8988T (cell line): ENCODE results near the gene PNCK.

Experiments
- DNase-seq: peaks from one replicate; pipeline ENCODE4 v3.0.0; 2011

The PNCK gene

DNA sequence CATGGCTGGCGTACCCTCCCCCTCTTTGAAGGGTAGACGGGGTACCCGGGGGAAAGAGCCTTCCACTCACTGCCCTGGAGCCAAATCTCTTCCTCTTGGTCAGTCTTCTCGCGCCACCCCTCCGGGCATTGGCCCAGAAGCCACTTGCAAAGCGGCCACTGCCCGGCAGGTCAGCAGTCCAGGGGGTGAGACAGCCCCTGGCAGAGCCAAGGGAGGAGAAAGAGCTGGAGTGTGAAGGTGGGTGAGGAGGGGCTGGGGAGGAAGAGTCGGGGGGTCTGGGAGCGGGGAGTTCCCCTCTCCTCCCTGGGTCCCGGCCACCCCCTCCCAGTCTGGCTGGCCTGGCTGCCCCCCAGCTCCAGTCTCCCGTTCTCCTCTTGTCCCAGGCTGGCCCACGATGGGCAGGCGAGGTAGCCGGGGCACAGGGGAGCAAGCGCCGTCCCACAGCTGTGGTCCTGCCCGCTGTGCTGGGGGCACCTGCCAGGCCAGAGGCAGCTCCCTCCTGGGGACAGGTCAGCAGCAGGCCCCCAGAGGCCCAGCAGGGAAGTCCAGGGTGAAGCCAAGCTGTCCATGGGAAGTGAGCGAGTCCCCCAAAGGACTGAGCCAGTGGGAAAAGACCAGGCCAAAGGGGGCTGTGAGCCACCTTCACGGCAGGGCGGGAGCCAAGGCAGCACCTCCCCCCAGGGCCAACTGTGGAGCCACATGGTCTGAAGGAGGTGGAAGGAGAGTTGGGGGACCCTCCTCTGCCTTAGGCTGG lies 48.2 kb downstream of the PNCK start:
- DNase-seq, result no peak

GRCh38 chrX:153624196-153625091 lies 49.2 kb downstream of the PNCK start:
- no peak for DNase-seq

GRCh38 chrX:153623310-153624029 lies 50.1 kb downstream of the PNCK start:
- no peak for DNase-seq

GRCh38 chrX:153622661-153623309 lies 50.8 kb downstream of the PNCK start:
- DNase-seq, result no peak

DNA sequence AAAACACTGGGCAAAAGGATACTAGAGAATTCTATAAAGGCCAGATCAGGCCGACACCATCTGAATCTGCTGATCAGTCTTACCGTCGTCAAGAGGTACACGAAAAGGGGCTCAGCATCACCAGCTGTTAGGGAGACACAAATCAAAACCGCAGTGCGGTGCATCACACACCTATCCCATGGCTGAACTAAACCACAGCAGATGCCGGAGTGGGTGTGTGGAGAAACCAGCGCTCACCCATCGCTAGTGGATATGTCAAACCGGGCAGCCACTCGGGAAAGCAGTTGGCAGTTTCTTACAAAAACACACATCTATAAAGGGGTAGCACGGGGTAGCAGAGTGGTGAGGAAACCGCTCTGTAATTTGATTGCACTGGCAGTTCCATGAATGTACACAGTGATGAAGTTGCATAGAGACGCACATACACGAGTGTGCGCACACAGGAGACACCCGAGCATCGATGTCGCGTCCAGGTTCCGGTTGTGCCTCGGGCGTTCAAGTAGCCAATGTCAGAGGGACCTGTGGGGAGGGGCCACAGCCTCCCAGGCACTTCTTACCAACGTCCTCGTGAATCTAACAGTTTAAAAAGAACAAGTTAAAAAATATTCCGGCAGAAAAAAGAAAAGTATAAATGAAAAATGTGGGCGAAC lies 51.5 kb downstream of the PNCK start:
- DNase-seq, result no peak

DNA sequence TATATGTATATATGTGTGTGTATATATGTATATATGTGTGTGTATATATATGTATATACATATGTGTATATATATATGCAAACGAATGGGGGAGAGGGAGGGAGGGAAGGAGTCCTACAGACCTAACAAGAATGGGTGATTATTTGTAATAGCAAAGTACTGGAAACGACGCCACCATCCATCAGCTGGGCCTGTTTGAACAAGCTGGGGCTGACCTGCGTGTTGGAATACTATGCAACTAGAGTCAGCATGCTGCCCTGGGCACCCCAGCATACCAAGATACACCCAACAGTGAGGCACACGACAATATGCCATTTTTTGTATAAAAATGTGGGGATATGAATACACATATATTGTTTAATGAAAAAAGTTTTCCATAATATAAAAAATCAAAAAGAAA lies 53.0 kb downstream of the PNCK start:
- no peak for DNase-seq
